GM18519 (cell line): ENCODE measurements around the gene IRF7.
"Not testable (repeated sequence)": the region's sequence is repeated elsewhere in the genome, so short reads cannot be mapped to it uniquely, and the experiment has no call there.

Experiments used
- ATAC-seq: cut with Tn5 transposase; IDR thresholded peaks from one replicate; pipeline ENCODE4 v1.9.1; 2021; ENCODE audit warnings: mild to moderate bottlenecking, moderate library complexity; ENCODE audit not compliant: unreplicated experiment, low FRiP score

The IRF7 gene

DNA sequence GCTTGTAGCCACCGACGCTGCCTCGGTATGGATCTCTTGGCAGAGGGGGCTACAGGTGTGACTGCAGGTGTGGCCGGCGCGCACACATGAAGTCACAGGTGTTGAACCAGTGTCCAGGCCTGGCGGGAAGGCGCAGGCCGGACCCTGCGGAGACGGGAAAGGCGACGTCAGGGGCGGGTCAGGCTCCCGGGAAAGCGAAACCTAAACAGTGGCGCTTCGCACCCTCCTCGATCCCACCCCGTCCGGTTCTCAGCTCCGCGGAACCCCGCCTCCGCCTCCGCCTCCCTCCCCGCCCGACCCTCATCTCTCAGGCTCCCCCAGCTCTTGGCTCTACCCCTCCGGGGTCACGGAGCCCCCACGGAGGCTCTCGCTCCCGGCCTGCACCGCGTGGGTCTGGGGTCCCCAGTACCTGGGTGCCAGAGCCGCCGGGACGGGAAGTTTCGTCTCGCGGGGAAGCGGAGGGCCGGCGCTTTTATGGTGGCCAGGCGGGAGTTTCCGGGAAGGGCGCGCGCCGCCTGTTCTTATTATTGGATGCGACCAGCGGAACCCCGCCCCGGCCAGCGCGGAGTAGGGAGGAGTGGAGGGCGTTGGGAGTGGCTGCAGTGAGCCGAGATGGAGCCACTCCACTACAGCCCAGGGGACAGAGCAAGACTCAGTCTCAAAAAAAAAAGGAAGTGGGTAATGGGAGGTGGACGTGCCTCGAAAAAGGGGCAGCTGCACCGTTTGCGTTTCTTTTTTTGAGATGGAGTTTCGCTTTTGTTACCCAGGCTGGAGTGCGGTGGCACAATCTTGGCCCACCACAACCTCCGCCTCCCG is at the start of gene IRF7:
IRF7 (minus strand) TSS at position 447 of the 816 bp plus-strand sequence. CDS start 586 bp downstream, outside the sequence.
- ATAC-seq = peak; percentile 49

DNA sequence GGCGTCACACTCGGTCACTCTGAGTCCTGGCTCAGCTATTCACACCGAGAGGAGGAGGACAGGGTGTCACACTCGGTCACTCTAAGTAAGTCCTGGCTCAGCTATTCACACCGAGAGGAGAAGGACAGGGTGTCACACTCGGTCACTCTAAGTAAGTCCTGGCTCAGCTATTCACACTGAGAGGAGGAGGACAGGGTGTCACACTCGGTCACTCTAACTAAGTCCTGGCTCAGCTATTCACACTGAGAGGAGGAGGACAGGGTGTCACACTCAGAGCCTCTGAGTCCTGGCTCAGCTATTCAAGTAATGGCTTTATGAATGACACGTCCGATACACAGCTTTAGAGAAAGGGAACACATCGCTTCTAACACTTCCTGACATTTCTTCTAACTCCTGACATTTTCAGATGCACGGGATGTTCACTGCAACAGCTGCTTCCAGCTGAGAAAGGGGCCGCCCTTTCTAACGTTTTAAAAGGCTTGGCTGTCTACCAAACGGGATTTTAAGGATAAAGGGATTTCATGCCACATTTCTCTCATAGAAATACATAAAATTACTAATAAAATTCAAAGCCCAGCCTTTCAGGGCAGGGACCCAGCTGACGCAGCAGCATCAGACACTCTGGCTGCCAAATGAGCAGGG is 49.4 kb upstream of the IRF7 start:
- no peak for ATAC-seq

DNA sequence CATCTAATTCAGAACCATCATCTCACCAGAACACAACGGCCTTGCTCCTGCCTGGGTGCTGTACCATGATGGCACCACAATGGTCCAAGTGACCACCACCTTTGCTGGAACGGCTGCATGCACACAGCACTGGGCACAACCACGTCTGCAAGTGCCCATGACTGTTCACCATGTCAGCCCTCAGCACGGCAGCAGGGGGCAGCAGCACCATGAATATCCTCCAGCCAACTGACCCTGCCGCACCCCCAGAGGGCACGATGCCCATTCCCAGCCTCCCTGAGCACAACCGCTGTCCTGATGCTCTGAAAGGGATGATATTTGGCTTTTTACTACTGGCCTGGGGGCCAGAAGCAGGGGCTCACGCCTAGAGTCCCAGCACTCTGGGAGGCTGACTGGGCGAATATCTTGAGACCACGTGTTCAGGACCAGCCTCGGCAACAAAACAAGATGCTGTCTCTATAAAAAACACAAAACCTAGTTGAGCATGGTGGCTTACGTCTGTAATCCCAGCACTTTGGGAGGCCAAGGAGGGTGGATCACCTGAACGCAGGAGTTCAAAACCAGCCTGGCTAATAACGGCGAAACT is 47.0 kb upstream of the IRF7 start:
- no peak for ATAC-seq

DNA sequence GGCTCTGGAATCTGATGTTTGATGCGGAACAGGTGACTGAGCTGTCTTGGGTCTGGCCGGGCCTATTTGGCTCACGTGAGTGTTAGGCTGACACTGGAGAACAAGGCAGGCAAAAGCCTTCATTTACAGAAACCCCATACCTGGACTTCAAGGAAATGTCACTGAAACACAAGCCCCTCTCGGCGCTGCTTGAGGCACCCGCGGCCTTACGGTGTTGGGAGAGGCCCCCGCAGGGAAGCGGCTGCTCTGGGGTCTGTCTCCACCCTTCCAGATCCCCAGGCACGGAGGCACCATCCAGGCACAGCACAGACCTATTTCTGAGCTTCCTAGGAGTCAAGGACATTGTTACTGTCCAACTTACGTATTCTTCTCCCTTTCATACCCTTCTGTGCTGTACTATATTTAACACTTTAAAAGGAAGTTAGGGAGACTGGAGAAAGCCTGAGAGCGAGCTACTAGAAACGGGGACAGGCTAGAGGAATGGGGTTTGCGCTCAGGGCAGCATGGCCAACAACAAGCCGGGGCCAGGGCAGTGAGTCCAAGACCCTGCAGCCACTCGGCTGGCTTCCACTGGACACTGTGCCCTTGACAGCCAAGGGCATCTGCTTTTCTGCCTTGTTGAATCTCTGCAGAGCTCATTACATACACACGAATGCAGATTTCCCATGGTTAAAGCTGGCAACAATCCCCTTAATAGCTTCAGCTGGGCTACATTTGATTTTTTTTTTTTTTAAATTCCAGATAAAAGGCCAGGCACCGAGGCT is 45.1 kb upstream of the IRF7 start:
- ATAC-seq = no peak

DNA sequence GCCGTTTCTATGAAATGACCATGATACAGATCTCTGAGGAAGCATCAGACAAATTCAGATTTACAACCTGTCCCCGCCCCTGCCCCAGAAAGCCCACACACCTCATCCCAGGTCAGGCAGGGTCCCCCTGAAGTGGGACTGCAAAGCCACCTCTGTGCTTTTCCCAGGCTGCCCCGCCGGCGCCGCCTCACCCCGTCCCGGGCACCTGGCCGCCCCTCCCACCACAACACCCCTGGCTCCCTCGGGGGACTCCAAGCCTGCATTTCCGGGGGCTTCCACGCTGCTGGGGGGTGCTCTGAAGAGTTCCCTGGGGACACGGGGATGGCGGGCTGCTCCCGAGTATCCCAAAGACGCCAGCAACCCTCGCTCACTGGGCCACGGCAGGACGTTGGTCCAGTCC is 44.5 kb upstream of the IRF7 start:
- ATAC-seq = no peak

DNA sequence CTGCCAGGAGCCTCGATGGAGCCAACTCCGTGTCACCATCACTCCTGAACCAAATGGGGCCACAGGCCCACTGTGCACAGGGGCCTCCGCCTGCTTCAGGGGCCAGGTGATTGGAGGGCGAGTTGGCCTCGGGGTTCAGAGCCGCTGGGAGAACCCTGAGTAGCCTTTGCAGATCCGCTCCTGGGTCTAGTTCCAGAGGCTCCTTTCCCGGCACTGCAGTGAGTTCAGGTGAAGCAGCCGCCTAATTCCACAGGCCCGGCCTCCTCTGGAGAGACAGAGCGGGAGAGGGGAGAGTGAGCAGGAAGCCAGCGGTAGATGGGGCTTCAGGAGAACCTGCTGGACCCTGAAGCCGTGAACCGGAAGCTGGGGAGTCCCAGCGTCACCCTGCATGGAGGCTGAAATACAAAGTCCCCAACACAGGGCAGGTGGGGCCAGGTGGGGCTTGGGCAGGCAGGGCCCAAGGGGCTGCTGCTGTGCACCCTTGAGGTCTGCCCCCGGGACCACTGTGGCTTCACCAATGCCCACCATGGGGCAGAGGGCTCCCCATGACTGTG is 43.9 kb upstream of the IRF7 start:
- no peak for ATAC-seq

DNA sequence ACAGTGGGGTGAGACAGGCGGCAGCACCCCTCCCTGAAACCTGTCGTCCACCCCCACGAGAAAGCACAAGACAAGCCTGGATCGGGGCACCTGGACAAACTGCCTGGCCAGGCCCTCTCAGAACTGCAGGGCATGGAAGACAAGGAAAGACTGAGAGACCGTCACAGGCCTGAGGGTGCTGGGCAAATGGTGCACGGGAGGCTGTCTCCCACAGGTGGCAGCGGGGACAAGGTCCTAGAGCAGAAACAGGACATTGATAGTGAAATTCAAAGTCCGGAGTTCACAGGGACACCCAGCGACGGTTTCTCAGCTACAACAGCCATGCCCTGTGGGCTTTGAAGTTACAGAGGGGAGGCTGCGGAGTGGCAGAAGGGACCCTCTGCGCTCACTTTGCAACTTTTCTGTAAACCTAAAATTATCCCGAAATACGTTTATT is 42.0 kb upstream of the IRF7 start:
- ATAC-seq = no peak

DNA sequence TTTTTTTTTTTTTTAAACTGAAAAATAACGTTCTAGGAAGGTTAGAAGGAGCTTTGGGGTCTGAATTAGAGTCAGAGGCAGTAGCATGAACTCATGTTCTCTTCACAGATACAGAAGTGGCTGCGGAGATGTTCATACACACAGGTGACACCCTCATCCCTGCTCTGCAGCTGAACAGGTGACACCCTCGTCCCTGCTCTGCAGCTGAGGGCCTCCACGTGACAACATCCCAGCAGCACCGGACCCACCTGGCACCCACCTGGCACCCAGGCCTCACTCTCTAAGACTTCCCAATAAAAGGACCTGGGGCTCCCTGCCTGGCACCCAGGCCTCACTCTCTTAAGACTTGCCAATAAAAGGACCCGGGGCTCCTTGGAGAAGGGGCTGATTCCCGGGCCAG is 41.1 kb upstream of the IRF7 start:
- no peak for ATAC-seq

DNA sequence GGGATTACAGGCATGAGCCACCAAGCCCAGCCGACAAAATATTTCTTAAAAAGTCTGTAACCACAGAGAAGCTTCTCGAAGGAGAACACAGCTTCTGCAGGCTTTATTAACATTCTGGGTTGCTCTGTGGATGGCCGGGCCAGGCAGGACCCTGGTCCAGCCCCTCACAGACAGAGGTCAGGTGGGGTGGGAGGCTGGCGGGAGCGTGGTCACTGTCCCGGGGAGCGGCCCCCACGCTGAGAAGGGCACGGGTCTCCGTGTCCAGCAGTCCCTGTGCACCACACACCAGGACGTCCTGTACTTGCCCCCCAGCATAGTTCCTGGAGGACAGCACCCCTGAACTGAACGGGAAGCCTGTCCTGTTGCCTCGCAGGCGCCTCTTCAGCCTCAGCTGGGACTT is 40.7 kb upstream of the IRF7 start:
- ATAC-seq = no peak

DNA sequence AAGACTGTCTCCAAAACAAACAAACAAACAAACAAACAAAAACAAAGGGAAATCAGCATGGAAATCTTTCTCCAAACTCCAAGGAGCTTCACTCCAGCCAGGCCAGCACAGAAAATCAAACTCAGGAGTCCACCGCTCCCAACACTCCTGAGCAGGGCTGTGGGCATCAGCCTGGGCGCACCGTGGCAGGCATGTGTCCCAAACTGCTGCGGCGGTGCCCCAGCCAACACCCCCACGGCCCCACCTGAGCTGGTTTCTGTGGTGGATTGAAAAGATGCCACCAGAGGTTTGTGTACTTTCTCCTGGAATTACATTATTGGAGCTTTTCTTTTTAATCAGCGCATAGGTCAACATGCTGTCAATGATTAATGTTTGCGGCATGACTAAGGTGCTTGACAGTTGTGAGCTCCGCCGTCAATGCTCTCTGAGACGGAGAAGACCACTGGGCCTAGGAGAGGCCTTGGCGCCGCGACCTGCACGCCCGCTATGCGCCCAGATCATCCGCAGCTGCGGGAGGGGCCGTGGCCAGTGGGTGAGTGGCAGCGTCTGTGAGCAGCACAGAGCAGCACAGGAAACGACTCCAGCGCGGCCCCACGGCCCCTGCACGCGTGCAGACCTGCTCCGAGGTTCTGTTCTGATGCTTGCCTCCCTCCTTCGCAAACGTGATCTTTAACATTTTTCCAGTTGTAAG is 39.4 kb upstream of the IRF7 start:
- no peak for ATAC-seq

DNA sequence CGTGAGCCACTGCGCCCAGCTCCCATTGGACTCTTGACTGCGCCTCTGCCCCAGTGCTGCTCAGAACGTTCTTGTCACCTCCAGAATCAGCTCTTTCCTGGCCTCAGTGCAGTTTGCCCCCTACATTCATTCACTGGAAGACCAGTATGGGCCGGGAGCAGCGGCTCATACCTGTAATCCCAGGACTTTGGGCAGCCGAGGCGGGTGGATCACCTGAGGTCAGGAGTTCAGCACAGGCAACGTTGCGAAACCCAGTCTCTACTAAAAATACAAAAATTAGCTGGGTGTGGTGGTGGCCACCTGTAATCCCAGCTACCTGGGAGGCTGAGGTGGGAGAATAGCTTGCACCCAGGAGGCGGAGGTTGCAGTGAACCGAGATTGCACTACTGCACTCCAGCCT is 38.7 kb upstream of the IRF7 start:
- ATAC-seq = not testable (repeated sequence)

DNA sequence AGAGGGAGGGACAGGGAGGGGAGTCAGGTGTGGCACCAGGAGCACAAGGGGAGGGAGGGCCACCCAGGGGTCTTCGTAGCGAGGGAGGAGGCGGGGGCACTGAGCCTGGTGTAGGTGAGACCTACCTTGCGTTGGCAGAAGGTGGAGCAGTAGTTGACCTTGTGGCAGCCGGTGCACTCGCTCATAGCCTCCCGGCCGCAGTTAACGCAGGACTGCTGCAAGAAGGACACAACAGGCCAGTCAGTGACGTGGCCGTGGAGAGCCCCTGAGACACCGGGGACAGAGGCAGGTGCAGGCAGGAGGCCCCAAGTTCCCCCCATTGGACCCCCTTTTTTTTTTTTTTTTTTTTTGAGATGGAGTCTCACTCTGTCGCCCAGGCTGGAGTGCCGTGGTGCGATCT is 38.1 kb upstream of the IRF7 start:
- ATAC-seq = no peak

DNA sequence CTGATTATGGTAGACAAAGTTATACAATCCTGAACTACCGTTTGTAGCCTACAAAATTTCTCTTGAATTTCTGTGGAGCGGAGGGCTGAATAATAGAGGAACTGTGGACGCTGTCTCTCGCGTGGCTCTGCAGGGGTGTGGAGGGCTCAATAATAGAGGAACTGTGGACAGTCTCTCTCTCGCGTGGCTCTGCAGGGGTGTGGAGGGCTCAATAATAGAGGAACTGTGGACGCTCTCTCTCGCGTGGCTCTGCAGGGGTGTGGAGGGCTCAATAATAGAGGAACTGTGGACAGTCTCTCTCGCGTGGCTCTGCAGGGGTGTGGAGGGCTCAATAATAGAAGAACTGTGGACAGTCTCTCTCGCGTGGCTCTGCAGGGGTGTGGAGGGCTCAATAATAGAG is 37.4 kb upstream of the IRF7 start:
- ATAC-seq = not testable (repeated sequence)

DNA sequence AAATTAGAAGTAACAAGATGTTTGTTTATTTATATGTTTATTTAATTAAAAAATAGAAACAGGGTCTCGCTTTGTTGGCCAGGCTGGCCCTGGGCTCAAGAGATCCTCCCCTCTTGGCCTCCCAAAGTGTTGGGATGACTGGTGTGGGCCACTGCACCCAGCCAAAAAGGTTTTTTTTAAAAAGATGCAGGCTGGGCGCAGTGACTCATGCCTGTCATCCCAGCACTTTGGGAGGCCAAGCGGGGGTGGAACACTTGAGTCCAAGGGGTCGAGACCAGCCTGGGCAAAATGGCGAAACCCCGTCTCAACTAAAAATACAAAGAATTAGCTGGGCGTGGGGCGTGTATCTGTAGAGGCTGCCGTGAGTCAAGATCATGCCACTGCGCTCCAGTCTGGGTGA is 34.7 kb upstream of the IRF7 start:
- ATAC-seq = no peak

DNA sequence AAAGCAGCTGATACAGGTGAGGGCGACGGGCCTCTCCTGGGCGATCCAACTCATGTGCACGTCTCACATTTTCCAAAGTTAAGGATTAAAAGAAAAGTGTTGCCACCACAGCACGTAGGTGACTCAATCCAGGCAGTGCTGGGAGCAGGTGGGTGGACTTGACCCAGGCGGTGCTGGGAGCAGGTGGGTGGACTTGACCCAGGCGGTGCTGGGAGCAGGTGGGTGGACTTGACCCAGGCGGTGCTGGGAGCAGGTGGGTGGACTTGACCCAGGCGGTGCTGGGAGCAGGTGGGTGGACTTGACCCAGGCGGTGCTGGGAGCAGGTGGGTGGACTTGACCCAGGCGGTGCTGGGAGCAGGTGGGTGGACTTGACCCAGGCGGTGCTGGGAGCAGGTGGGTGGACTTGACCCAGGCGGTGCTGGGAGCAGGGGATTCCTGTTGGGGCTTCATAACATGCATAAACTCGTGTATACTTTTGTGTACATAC is 32.0 kb upstream of the IRF7 start:
- ATAC-seq = not testable (repeated sequence)

DNA sequence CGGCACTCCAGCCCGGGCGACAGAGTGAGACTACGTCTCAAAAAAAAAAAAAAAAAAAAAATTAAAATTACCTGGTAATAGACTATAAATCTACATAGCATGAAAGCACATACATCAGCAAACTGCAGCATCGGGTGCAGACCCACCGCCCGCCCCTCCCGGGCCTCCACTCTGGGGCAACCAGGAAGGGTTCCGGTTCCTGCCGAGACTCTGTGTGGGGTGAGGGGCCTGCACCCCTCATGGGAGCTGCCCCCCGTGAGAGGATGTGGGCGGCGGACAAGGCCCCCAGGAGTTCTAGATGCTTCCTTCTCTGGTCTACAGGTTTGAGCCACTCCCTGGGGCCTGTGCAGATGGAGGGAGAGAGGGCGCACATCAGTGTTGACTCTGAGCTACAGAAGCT is 30.5 kb upstream of the IRF7 start:
- no peak for ATAC-seq

DNA sequence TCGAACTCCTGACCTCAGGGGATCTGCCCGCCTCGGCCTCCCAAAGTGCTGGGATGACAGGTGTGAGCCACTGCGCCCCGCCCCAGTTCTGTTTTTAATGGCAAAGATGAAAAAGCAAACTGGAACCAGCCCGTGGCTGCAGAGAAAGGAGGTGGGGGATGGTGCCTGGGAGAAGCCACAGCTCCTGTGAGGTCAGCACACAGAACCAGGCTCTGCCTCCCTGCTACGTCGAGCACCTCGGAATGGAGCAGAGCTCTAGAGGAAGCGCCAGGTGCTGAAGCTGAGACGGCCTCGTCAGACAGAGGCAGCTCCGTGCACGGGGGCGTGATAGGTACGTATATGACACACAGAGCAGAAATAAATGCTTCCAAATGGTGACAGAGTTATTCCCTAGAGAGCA is 29.8 kb upstream of the IRF7 start:
- no peak for ATAC-seq

DNA sequence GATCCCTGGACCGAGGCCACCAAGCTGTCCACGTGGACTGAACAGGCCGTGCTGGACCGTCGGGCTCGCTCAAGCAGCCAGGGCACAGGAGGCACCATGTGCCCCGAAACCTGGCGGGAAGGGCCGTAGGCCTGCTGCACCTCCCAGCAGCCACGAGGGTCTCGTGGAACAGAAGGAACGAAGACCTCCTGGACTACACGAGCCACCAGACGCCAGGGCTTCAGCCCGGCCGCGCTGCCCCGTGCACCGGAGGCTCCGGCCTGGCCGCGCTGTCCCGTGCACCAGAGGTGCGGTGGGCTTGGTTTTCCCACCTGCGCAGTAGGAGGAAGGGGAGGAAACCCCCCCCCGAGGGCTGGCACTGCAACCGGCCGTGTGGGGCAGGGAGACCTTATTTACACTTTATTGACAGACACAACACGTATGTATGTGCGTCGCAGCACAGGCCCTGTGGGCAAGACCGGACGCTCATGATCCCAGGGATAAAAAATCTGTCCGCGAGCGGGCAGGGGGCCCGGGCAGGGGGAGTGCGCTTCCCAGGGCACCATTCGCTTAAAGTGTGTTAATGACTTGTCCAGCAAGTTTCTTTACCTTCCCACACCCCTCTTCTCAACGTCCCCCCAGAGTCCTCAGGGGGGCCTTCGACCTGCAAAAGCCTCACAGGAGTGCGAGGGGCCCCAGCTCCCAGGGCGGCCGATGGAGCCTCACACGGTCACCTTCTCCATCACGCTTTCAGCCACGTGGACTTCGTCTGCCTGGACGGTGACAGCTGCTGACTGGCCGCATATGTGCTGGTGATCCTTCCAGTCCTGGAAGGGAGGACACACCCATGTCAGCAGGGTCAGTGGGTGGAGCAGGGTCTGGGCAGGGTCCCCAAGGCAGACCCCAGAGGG is 28.3 kb upstream of the IRF7 start:
- no peak for ATAC-seq

DNA sequence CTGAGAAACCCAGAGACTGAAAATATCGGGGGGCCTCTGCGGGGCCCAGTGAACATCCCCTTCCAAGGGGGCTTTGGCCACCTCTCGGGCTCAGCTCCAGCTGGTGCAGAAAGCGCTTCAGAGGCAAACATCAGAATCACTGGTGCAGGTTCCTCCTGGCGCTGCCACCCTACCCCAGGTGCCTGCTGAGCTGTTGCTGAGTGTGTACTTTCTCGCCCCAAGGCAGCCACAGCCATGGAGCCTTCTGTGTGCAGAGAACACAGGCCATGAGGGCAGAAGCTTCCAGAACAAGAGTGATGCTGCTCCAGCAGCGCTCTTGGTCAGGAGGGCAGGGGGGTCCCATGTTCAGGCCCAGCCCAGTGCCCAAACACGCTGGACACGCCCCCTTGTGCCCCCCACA is 27.6 kb upstream of the IRF7 start:
- no peak for ATAC-seq
